IPS DF 4.7 (cell line): ENCODE data around the gene CTSO.
"Not testable (repeated sequence)": the region's sequence is repeated elsewhere in the genome, so short reads cannot be mapped to it uniquely, and the experiment has no call there.

Experiments
- DNase-seq: peaks from one replicate; pipeline ENCODE4 v3.0.0-alpha.2; 2013; ENCODE audit warnings: low spot score; ENCODE audit errors: extremely low read depth

CTSO gene

DNA sequence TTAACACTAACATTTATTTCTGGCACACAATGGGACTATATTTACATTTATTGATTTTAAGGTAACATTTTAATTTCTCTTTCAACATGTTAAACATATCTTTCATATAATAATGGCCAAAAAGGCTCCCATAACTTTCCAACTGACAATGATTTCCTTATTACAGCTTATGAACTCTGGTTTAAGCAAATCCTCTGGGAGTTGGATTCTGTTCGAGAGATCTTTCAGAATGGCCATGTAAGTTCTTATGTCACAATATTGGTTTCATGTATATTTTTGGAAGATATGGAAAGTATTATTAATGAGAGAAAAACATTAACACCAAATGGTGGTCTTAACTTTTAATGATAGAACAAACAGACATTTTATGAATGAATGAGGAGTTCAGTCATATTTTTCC, 46.1 kb downstream of the CTSO start:
- no peak for DNase-seq

DNA sequence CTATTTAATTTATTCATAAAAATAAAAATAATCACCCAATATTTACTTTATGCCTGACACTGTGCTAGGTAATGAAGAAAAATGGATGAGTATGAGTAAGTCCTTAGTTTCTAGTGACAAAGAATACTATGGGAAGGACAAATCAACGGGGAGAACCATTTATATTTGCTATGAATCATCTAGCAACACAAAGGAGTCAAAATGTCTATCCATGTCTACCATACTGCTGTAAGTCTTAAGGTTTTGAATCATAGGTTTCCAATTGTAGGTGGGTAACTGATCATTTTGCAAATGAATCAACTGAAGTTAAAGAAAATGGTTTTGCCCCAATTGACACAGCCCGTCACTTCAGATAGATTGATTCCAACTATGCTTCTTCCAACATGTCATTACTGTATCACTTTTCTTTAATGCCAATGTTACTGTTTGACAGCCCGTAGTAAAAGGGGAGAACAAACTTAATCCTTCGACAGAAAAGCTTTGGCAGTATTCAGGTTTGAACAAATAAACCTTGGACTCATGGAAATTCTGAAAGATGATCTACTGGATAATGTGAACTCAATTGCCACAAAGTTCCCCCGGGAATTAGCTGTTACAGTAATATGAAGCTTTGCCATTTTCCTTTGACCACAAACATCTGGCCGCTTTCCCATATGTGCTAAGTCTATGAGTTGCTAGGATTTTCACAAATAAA, 47.0 kb downstream of the CTSO start:
- no peak for DNase-seq

GRCh38 chr4:155904331-155904730, 49.3 kb downstream of the CTSO start:
- DNase-seq, result no peak

- DNase-seq, result no peak
These were observed 50.2 kb downstream of the CTSO start, which contains the start of gene TDO2 for GRCh38 chr4:155903453-155903852. Gene TDO2, plus strand, starts transcription at chr4:155903696. Its CDS starts 63 bp downstream, at chr4:155903759.

DNA sequence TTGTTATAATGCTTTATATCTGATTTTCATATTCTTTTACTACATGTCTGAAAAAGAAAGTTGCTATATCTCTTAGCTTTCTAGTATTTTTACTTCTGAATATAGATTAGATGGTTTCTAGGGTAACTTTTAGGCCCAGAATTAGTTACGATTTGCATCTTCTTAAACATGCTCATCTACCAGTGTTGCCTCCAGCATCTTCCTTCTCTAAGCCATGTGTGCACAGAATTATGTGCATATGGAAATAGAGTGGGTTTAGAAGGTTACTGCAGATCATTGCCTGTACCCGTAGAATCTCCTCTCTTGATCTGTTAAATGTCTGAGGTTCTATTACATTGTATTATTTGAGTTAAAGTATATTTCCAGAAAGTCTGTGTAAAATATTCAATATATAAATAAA, 52.7 kb downstream of the CTSO start:
- no peak for DNase-seq

GRCh38 chr4:155900381-155900780, 53.3 kb downstream of the CTSO start:
- peak; percentile 22 for DNase-seq

DNA sequence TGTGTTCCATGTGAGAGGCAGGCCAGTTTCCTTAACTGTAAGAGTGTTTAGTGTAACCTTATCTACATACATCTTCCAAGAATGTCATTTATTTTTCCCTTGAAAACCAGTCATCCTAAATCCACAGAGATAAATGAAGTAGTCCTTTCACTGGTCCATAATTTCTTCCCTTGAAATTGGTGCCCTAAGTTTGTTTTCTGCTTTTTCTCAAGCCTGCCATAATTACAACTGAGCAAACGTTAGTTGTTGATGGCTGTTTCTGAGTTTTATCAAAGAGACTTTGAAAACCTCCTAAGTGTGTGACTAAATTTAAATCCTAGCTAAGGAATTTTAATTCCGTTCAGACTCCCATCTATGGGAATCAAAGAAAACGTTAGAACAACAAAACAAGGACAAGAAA, 53.8 kb downstream of the CTSO start:
- DNase-seq, result no peak

DNA sequence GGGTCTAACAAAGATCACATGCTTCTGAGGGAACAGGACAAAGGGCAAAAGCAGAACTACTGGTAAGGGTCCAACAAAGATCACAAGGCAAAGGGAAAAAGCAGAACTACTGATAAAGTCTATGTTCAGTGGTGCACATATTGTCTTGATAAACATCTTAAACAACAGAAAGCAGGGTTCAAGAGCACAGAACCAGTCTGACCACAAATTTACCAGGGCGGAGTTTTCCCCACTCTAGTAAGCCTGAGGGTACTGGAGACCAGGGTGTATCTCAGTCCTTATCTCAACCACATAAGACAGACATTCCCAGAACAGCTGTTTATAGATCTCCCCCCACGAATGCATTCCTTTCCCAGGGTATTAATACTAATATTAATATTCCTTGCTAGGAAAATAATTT, 55.3 kb downstream of the CTSO start:
- not testable (repeated sequence) for DNase-seq

DNA sequence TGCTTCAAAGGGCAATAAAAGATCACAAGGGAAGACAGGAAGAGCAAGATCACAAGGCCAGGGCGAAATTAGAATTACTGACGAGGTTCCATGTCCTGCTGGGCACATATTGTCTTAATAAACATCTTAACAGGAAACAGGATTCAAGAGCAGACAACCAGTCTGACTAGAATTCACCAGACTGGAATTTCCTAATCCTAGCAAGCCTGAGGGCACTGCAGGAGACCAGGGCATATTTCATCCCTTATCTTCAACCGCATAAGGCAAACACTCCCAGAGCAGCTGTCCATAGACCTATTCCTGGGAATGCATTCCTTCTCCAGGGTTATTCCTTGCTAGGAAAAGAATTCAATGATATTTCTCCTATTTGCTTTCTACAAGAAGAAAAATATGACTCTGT, 62.6 kb downstream of the CTSO start:
- no peak for DNase-seq

DNA sequence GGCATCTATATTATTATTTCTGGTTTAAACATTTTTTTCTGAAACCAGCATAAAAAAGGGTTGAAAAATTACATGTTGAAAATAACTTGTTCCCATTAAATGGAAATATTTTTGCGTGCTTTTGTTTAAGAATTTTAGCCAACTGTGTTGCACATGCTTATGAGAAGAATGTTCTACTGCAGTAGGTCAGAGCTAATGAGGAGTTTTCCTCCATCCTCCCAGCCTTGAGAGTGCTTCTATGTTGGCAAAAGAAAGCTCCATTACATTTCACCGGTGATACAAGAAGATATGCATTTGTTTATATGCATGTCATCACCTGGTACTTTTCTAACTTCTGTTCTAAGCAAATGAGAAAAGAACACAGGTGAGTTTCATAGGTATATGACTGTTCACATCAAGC, 63.7 kb downstream of the CTSO start:
- no peak for DNase-seq

- no peak for DNase-seq
These were observed 64.5 kb downstream of the CTSO start for GRCh38 chr4:155889031-155889793.

DNA sequence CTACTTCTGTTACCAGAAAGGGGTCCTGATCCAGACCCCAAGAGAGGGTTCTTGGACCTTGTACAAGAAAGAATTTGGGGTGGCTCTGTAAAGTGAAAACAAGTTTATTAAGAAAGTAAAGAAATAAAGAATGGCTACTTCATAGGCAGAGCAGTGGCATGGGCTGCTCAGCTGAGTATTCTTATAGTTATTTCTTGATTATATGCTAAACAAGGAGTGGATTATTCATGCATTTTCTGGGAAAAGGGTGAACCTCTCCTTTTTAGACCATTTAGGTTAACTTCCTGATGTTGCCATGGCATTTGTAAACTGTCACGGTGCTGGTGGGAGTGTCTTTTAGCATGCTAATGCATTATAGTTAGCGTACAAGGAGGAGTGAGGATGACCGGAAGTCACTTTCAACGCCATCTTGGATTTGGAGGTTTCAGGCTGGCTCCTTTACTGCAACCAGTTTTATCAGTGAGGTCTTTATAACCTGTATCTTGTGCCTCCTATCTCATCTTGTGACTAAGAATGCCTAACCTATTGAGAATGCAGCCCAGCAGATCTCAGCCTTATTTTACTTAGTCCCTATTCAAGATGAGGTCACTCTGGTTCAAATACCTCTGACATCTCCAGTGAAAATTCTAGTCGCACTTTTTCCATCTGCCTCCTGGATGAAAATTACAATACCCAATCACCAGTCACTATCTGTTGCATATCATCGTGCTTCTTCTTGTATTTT, 65.7 kb downstream of the CTSO start:
- DNase-seq, result no peak

GRCh38 chr4:155887045-155887444, 66.6 kb downstream of the CTSO start:
- DNase-seq, result no peak

DNA sequence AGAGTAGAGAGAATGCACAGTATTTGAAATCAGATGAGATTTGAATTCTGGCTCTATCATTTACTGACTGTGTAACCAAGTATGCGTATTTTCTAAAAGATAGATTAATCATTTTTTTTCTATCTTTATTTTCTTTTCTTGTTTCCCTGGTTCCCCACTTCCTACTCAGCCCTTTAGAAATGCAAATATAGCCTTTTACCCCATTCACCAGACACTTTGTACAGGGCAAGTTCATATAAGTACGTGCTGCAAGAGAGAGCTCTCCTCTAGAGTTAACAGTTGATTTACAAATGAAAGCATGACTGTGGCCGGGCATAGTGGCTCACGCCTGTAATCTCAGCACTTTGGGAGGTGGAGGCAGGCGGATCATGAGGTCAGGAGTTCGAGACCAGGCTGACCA, 68.0 kb downstream of the CTSO start:
- DNase-seq, result no peak

DNA sequence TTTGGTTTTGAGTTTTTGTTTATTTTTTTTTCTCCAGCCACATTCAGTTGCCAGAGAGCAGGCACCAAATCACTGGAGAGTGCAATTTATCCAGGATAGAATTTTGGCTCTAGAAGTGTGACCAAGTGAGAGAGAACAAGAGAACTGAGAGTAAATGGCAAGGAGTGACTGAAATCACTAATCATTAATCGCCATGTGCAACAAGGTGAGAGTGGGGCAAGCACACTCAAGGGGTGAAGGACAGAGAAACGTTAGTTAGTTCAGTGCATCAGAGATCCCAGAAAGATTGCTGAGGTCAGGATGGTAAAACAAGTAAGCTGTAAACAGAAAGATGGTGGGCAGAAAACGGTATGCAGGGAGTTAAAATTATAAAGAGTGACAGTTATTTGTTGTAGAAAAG, 69.8 kb downstream of the CTSO start:
- no peak for DNase-seq

- DNase-seq, result no peak
These were observed 72.1 kb downstream of the CTSO start for GRCh38 chr4:155881555-155881954.

- no peak for DNase-seq
These were observed 73.9 kb downstream of the CTSO start for GRCh38 chr4:155879767-155880166.

DNA sequence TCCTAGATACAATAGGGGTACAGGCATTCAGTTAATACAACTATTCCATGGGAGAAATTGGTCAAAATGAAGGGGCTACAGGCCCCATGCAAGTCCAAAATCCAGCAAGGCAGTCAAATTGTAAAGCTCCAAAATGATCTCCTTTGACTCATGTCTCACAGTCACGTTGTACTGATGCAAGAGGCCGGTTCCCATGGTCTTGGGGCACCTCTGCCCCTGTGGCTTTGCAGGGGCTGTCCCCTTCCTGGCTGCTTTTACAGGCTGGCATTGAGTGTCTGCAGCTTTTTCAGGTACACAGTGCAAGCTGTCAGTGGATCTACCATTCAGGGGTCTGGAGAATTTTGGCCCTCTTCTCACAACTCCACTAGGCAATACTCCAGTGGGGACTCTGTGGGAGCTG, 75.1 kb downstream of the CTSO start:
- no peak for DNase-seq

DNA sequence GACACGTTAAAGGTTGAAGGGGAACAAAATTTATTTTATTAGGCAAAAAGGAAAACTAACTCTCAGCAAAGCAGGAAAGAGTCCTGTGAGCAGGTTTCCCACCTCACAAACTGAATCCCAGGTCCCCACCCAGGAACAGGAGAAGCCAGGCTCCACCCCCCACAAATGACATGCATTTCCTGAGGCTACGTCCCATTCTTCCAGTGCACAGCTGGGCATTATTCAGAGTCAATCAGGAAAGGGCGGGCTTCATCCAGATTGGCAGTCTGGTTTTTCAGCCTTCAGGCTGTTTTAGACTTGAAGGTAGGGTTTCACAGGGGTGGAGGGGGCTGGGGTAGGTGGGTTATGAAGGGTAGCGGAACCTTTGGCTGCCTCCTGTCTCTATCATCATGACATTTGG, 75.7 kb downstream of the CTSO start:
- no peak for DNase-seq

DNA sequence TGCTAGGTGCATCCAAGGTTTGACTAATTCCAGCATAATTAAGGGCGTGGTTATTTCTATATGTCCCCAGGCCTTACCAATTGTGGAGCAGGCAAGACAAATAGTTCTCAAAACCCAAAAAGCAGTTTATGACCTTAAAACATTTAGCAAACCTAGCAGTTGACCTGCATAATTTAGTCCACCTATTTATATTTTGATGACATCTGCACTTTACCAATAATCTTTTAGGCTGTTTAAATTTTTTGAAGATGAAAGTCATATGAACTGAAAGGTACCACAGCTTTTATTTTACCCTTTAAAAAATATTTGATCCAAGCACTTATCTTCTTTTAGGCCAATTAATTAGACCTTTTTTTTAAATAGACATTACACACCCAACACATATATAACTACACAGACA, 77.8 kb downstream of the CTSO start:
- no peak for DNase-seq
